Erythroblast (primary cell): ENCODE data around the gene ADM.

ENCODE experiments used
- GATA1 ChIP-seq: IDR thresholded peaks from 2 replicates; pipeline ENCODE4 v1.6.1; 2011; ENCODE audit warnings: low read depth, mild to moderate bottlenecking, control low read depth, low read length, moderate library complexity
- POLR2A ChIP-seq: IDR thresholded peaks from 2 replicates; pipeline ENCODE4 v1.6.1; 2011; ENCODE audit warnings: mild to moderate bottlenecking, low read length

DNA sequence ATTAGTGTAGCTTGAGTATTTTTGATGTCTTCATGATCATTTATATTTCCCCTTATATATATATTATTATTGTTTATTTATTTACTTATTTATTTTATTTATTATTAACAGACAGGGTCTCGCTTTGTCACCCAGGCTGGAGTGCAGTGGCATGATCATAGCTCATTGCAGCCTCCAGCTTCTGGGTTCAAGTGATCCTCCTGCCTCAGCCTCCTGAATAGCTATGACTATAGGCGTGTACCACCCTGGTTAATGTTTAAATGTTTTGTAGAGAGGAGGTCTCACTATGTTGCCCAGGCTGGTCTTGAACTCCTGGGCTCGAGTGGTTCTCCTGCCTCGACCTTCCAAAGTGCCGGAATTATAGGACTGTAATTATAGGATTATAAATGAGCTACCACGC, 10.2 kb downstream of the ADM start:
- TF ChIP-seq POLR2A (no peak), GATA1 (no peak)
